SIG-M5 (cell line): ENCODE measurements around the gene ABCB11.
"Not testable (repeated sequence)": the region's sequence is repeated elsewhere in the genome, so short reads cannot be mapped to it uniquely, and the experiment has no call there.

ENCODE experiments used
- DNase-seq: peaks from one replicate; lab custom pipeline; 2025; lab: John Stamatoyannopoulos, UW

ABCB11 gene

GRCh38 chr2:168890006-168890782, 140.9 kb downstream of the ABCB11 start, which contains the start of gene SPC25:
Gene SPC25, minus strand, starts transcription at chr2:168890430. Its CDS starts 911 bp downstream, at chr2:168889519.
- DNase-seq = peak; percentile 89

GRCh38 chr2:168889635-168890005, 141.5 kb downstream of the ABCB11 start:
- no peak for DNase-seq

DNA sequence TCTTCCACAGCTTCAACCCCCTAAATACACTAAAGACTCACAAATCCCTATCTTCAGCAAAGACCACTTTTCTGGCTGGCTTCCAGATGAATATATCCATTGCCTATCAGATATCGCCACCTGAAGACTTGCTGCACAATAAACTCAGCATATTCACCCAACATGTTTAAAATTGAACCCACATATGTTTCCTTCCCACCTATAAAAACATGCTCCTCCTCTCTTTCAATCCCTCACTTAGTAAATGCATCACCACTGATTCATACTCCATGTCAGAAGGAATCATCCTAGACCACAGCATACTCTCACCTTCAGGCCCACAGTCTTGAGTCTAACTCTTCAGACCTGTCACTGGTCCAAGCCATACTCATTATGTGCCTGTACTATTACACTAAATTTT, 146.1 kb downstream of the ABCB11 start:
- DNase-seq = no peak

DNA sequence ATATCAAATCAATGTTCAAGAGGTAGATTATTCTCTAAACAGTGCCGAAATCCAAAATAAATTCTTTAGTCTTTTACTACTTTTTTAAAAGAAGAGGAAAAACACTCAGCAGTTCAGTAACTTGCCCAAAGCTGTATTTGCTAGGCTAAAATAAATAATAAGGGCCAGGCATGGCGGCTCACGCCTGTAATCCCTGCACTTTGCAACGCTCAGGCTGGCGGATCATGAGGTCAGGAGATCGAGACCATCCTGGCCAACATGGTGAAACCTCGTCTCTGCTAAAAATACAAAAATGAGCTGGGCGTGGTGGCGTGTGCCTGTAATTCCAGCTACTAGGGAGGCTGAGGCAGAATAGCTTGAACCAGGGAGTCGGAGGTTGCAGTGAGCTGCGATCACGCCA, 149.0 kb downstream of the ABCB11 start:
- not testable (repeated sequence) for DNase-seq

DNA sequence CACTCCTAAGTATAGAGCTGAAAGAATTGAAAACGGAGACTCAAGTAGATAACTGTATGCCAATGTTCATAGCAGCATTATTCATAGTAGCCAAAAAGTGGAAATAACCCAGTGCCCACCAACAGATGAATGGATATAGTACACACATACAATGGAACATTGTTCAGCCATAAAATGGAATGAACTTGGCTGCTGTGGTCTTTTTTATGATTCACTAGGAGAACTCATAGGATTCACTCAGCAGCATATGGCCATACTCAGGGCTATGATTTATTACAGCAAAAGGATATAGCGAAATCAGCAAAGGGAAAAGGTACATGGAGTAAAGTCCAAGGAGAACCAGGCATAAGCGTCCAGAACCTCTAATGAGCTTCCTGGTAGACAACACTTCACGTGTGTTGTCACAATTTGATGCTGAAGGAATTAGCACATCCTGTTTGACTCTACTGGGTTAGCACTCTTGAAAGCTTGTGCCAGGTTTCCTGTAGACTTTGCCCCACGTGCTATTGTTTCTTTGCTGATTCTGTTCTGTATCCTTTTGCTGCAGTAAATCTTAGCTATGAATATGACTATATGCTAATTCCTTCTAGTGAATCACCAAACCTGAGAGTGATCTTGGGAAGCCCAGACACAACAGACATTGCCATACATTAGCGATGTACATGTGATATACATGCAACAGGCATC, 156.6 kb downstream of the ABCB11 start:
- DNase-seq = no peak

DNA sequence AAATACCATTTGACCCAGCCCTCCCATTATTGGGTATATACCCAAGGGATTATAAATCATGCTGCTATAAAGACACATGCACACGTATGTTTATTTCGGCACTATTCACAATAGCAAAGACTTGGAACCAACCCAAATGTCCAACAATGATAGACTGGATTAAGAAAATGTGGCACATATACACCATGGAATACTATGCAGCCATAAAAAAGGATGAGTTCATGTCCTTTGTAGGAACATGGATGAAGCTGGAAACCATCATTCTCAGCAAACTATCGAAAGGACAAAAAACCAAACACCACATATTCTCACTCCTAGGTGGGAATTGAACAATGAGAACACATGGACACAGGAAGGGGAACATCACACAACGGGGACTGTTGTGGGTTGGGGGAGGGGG, 160.3 kb downstream of the ABCB11 start:
- DNase-seq = not testable (repeated sequence)
